ENCODE data around the gene C13orf42. TPM values are rescaled to one million over a fixed set of nuclear protein-coding genes. Genes with fewer than 3 reads are reported as not detected.

C13orf42 gene
- polyA plus RNA-seq, 2 of the 4 experiments (the other 2 are of a cell fraction), result not detected

GRCh38 chr13:51070005-51070649 lies 40.9 kb downstream of the C13orf42 start:
- Histone ChIP-seq H3K4me3 (no peak overlapping the region), H3K9me3 (no peaks in the 10 kb centered on the region), H3K4me1 (no peaks in the 10 kb centered on the region), H3K27ac (no peak overlapping the region), H3K4me2 (no peak overlapping the region)
- ChIA-PET POLR2A (no interaction called here), CTCF (interaction anchor here (0.6 to 1.9 kb wide), 8 partner anchors 10 to 1417 kb away, joined by 3 to 10 read pairs (median 4); no protein-coding TSS in a partner anchor)
- FAIRE-seq (no peak), DNase-seq (ENCODE audit: low read depth in 1 of 2, low spot score in 1 of 2) (peak; percentile 28 to 66), ATAC-seq (peak; percentile 92 to 98)
- TF ChIP-seq CTCF (IDR thresholded peaks at IDR 0.05) (peak; percentile 74), CEBPB (IDR thresholded peaks at IDR 0.05) (no peak), RAD21 (conservative IDR thresholded peaks at IDR 0.05 in 1 of 2, IDR thresholded peaks at IDR 0.05 in 1 of 2) (peak; percentile 81 to 84), SMC3 (IDR thresholded peaks at IDR 0.05) (peak; percentile 63)
- 13% methylated on average over 5 of the region's 11 CpGs for WGBS (ENCODE audit: missing lambda C conversion rate)

- no peak for TF ChIP-seq JUN (IDR thresholded peaks at IDR 0.05)
- H3K4me1 ChIP-seq, result no peaks in the 10 kb centered on the region
- no peaks in the 10 kb centered on the region for H3K9me3 ChIP-seq
- POLR2A ChIA-PET, result no interaction called here
- WGBS (ENCODE audit: missing lambda C conversion rate), result 52% methylated on average over 5 of the region's 5 CpGs
- no peak overlapping the region for H3K4me2 ChIP-seq
- no peak overlapping the region for H3K4me3 ChIP-seq
- FAIRE-seq (no peak), DNase-seq (ENCODE audit: low read depth in 1 of 2, low spot score in 1 of 2) (no peak), ATAC-seq (no peak)
- CTCF ChIA-PET, result interaction anchor here (0.8 to 1.9 kb wide), 8 partner anchors 9 to 1092 kb away, joined by 3 to 10 read pairs (median 4); no protein-coding TSS in a partner anchor
- H3K27ac ChIP-seq, result no peak overlapping the region
Observed at GRCh38 chr13:51068501-51068900, 42.6 kb downstream of the C13orf42 start.

- FAIRE-seq, result no peak
- ChIA-PET CTCF (interaction anchor here (0.8 kb wide), 1 partner anchor 1091 kb away, joined by 4 read pairs; no protein-coding TSS in a partner anchor), POLR2A (no interaction called here)
- 81% methylated on average over 5 of the region's 5 CpGs for WGBS (ENCODE audit: missing lambda C conversion rate)
- TF ChIP-seq CBX2 (IDR thresholded peaks at IDR 0.05; ENCODE audit: borderline replicate concordance, low read depth), result no peak
- no peak for TF ChIP-seq ESRRA (IDR thresholded peaks at IDR 0.05; ENCODE audit: borderline replicate concordance, low read length)
- no peak for TF ChIP-seq ZFP36 (IDR thresholded peaks at IDR 0.05; ENCODE audit: borderline replicate concordance, partially characterized antibody)
- TF ChIP-seq FOSL2 (IDR thresholded peaks at IDR 0.05), result no peak
- TF ChIP-seq FOSL2 (CRISPR knock-in tag; IDR thresholded peaks at IDR 0.05), result no peak
- no peak for TF ChIP-seq ZC3H11A (IDR thresholded peaks at IDR 0.05)
- no peak for TF ChIP-seq REST (IDR thresholded peaks at IDR 0.05)
- TF ChIP-seq MAFK (IDR thresholded peaks at IDR 0.05; ENCODE audit: partially characterized antibody), result no peak
- no peak for DNase-seq (ENCODE audit: low read depth in 1 of 2, low spot score in 1 of 2)
- Histone ChIP-seq H3K4me1 (no peaks in the 10 kb centered on the region), H3K9me3 (no peaks in the 10 kb centered on the region), H3K4me3 (no peak overlapping the region), H3K4me2 (no peak overlapping the region), H3K27ac (no peak overlapping the region)
- ATAC-seq, result no peak
Observed at GRCh38 chr13:51067706-51068105, 43.4 kb downstream of the C13orf42 start.

GRCh38 chr13:51067210-51067701 lies 43.8 kb downstream of the C13orf42 start:
- Histone ChIP-seq H3K27ac (no peak overlapping the region), H3K4me2 (no peak overlapping the region), H3K4me3 (no peak overlapping the region), H3K9me3 (no peaks in the 10 kb centered on the region), H3K4me1 (no peaks in the 10 kb centered on the region)
- WGBS (ENCODE audit: missing lambda C conversion rate), result 78% methylated on average over 9 of the region's 9 CpGs
- TF ChIP-seq TFCP2L1 (CRISPR knock-in tag; IDR thresholded peaks at IDR 0.05), result no peak
- ChIA-PET POLR2A (no interaction called here), CTCF (interaction anchor here (0.8 kb wide), 1 partner anchor 1091 kb away, joined by 4 read pairs; no protein-coding TSS in a partner anchor)
- DNase-seq (ENCODE audit: low read depth in 1 of 2, low spot score in 1 of 2) (no peak), FAIRE-seq (no peak), ATAC-seq (no peak)
